Activated T-helper 1 cell treated with anti-CD3 and anti-CD28 coated beads, Interleukin-2, amount 50 U/mL, for 16 hours (primary cell): ENCODE measurements around the gene LIPG.
"Not testable (repeated sequence)": the region's sequence is repeated elsewhere in the genome, so short reads cannot be mapped to it uniquely, and the experiment has no call there.

Experiments
- DNase-seq, 2 donors: peaks; one replicate each; pipeline ENCODE4 v3.0.0-alpha.2; 2020; ENCODE audit warnings: low read depth in 1 of 2, low spot score in 1 of 2

Gene LIPG

DNA sequence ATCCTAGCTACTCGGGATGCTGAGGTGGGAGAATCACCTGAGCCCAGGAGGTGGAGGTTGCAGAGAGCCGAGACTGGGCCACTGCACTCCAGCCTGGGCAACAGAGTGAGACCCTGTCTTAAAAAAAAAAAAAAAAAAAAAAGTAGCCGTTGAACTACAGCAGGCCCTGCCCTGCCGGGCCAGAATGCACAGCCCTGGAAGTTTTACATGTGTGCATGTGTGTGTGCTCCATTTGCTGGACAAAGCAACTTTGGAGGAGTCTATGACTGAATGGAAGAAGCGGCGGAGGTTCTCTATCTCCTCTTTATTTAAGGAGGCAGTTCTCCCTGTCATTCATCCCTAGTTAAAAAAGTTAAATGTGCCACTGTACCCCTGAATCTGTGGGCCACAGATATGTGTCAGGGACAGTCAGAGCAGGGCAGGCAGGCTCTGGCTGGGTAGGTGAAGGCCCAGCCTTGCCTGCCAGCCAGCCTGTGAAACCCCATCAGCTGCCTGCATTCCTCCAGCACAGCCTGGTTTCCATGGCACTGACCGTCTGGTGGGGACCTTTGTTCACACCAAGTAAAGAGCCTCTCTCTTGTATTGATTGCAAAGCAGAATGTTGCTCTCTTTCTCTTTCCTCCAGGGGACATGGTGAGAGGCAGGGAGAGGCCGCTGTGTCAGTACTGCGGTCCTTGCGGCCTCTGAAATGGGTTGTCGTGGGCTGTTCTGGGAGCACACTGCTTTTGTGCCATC, 10.9 kb downstream of the LIPG start:
- DNase-seq, result no peak

DNA sequence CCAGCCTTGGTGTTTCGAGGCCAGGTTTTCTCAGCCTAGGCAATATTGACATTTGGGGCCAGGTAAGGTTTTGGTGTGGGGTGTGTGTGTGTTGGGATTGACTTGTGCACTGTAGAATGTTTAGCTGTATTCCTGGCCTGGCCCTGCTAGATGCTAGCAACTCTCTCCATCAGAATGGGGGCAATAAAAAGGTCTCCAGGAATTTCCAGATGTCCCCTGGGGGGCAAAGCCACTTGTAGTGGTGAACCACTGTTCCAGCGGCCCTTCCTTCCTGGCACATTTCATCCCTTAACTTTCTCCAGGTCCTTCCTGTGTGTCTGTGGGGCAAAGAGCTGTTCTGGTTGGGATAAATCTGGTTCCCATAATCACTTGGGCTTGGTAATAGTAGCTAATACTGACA, 12.0 kb downstream of the LIPG start:
- no peak for DNase-seq

DNA sequence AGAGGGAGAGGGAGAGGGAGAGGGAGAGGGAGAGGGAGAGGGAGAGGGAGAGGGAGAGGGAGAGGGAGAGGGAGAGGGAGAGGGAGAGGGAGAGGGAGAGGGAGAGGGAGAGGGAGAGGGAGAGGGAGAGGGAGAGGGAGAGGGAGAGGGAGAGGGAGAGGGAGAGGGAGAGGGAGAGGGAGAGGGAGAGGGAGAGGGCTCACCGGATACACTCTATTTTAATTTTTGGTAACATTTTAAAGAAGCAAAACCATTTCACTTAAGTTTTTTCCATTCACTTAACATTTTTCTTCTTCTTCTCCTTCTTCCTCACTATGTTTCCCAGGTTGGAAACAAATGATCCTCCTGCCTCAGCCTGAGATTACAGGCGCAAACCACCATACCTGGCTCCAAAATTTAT, 17.2 kb downstream of the LIPG start:
- DNase-seq, result not testable (repeated sequence)

DNA sequence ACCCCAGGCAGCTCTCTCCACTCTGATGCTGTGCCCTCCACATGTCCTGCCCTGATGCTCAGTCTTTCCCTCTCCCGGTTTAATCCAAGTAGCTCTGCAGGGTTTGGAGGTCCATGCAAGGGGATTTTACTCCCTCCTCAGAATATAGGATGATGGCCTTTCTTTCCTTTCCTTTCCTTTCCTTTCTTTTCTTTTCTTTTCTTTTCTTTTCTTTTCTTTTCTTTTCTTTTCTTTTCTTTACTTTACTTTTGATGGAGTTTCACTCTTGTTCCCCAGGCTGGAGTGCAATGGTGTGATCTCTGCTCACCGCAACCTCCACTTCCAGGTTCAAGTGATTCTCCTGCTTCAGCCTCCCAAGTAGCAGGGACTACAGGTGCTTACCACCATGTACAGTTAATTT, 17.7 kb downstream of the LIPG start:
- DNase-seq, result not testable (repeated sequence)

DNA sequence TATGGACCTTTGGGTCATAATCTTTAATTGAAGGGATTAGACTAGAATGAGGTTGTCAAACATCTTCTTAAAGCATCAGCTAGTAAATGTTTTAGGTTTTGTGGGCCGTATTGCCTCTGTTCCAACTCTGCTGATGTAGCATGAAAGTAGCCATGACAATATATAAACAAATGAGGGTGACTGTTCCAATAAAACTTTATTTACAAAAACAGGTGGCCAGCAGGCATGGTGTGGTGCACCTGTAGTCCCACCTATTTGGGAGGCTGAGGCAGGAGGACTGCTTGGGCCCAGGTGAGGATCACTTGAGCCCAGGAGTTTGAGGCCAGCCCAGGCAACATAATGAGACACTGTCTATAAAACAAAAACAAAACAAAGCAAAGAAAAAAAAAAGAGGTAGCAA, 18.4 kb downstream of the LIPG start:
- no peak for DNase-seq

DNA sequence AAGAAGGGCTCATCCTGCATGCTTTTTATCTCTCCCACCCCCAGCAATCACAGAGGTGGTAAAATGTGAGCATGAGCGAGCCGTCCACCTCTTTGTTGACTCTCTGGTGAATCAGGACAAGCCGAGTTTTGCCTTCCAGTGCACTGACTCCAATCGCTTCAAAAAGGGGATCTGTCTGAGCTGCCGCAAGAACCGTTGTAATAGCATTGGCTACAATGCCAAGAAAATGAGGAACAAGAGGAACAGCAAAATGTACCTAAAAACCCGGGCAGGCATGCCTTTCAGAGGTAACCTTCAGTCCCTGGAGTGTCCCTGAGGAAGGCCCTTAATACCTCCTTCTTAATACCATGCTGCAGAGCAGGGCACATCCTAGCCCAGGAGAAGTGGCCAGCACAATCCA, 19.5 kb downstream of the LIPG start:
- no peak for DNase-seq

DNA sequence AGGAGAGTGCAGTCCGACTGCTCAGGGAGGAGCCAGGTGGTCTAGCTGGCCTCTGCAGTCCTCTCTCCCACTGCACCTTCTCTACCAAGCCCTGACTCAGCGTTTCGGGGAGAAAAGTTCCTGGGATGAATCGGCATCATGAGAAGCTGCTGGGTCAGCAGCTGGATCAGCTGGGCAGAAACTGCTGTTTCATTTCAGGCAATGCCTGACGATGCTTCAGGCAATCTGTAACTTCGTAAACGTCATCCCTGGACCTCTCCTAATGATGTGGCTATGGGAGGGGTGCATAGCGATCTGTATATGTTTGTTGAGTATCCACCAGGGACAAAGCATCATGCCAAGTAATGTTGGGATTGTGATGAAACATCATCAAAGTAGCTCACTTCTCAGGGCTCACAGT, 20.7 kb downstream of the LIPG start:
- no peak for DNase-seq

DNA sequence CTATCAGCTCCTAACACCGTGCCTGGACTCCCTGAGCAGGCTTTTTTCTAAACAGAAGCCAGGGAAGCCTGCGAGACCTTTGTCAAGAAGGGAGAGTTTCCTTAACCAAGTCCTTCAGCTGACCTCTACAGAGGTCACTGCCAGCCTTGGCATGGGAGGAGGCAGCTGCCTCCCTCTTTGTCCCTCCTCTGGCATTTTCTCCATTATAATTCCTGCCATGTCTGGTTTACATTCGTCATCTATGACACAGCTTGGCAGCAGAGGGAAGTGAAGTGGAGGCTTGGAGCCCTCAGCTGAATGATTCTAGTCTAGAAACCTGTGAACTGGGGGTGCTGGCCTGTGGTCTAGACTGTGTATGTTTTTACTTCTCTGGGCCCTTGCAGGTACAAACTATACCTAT, 22.5 kb downstream of the LIPG start:
- DNase-seq, result no peak

DNA sequence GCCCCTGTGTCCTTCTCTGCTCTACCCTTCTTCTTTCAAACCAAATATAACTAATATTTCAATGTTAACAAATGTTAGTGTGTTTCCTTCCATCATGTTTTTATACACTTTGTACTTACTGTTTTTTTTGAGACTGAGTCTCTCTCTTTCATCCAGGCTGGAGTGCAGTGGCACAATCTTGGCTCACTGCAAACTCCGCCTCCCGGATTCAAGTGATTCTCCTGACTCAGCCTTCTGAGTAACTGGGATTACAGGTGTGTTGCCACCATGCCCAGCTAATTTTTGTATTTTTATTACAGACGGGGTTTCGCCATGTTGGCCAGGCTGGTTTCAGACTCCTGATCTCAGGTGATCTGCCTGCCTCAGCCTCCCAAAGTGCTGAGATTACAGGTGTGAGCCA, 23.1 kb downstream of the LIPG start:
- not testable (repeated sequence) for DNase-seq

DNA sequence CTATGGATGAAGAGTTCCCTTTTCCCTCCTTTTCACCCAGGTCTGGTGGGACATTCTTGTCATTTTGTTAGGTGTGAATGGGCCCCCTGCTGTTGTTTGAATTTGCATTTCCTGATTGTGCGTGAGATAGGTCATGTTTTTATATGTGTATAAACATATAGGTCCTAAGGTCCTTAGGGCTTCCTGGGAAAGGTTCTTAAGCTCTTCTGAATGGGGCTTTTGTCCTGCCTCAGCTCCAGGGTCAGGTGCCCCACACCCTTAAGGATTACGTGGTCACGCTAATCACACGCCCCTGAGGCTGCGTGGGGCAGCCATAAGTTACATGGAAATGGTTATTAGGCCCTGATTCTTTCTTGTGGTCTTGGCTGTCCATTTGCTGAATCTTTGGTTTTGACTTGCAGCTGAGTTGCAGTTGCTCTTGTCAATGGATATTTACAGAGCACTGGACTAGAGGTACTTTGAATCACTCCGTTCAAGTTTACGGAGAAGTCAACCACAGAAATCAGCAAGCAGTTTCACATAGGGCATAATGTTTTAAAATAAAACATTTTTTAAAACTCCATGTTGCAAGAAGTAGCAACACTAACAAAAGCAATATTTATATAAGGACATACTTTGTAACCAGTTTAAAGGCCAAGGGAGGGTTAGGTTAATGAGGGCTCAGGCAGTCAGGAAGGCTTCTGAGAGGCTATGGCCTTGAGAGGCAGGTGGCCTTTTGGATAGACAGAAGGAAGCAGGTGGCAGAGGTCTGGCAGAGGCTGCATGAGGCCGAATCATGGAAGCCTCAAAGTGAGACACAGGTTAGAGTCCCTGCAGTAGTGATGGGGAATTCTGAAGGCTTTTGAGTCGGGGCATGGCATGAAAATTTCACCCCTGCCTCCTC, 24.2 kb downstream of the LIPG start:
- no peak for DNase-seq

DNA sequence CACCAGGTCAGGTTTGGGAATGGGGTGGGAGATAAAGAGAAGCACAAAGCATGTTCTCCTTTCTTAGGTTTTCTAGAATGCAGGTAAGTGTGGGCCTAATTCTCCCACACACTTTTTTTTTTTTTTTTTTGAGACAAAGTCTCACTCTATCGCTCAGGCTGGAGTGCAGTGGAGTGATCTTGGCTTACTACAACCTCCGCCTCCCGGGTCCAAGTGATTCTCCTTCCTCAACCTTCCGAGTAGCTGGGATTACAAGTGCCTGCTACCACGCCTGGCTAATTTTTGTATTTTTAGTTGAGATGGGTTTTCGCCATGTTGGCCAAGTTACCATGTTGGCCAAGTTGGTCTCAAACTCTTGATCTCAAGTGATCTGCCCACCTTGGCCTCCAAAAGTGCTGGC, 26.3 kb downstream of the LIPG start:
- DNase-seq, result no peak

DNA sequence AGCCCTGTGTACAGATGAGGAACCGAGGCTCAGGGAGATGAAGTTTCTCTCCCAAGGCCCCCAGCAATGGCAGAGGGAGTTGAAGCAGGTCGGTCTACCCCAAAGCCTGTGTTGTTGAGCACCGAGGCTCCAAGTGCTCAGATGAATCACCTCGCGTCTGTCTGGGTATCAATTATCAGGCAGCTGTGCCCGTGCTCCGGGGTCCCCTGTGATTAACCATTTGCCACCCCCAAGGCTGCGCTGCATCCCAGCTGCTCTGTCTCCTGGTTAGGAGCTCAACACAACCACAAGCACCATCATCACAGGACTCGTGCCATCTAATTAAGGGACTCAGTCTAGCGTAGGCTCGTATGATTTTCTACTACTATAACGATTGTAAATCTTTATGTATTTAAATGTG, 27.1 kb downstream of the LIPG start:
- no peak for DNase-seq

DNA sequence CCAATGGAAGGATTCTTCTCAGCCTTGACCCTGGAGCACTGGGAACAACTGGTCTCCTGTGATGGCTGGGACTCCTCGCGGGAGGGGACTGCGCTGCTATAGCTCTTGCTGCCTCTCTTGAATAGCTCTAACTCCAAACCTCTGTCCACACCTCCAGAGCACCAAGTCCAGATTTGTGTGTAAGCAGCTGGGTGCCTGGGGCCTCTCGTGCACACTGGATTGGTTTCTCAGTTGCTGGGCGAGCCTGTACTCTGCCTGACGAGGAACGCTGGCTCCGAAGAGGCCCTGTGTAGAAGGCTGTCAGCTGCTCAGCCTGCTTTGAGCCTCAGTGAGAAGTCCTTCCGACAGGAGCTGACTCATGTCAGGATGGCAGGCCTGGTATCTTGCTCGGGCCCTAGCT, 28.8 kb downstream of the LIPG start:
- DNase-seq, result no peak

DNA sequence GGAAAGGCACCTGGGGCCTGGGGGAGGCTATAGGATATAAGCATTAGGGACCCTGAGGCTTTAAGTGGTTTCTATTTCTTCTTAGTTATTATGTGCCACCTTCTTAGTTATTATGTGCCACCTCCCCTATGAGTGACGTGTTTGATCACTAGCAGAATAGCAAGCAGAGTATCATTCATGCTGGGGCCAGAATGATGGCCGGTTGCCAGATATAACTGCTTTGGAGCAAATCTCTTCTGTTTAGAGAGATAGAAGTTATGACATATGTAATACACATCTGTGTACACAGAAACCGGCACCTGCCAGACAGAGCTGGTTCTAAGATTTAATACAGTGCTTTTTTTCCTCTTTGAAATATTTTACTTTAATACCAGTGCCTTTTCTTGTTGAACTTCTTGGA, 29.4 kb downstream of the LIPG start:
- DNase-seq, result no peak

DNA sequence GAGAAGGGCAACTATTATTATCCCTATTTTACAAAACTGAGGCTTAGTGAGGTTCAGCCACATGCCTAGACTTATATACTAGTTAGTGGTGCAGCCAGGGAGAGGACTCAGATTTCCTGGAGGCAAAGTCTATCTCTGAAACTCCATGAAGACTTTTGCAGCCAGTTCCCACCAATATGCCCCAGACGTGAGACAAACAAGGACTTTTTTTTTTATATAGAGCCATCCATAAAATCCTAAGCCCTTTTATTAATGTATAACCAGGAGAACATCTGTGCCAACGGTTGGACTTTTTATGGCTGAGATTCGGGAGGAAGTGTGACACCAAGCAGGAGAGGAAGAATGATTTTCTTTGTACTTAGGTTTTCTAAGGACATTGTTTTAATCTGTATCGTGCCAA, 29.9 kb downstream of the LIPG start:
- DNase-seq, result no peak

DNA sequence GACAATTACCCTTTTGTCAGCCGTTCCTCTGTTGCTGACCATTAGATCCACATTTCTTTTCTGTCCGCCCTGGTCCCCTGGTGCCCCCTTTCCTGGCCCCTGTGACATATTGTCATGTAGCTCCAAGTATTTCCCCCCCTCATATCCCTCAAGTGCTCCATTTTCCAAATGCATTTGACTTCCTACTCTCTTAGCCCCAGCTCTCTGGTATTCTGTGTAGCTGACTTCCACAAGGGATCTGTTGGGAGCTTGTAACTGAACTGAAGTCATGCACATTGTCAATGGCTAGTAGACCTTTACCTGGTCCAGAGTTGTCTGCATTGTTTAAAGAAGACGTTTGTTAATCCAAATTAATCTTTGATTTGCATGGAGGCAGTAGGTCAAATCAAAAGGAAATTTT, 34.8 kb downstream of the LIPG start:
- DNase-seq, result no peak

DNA sequence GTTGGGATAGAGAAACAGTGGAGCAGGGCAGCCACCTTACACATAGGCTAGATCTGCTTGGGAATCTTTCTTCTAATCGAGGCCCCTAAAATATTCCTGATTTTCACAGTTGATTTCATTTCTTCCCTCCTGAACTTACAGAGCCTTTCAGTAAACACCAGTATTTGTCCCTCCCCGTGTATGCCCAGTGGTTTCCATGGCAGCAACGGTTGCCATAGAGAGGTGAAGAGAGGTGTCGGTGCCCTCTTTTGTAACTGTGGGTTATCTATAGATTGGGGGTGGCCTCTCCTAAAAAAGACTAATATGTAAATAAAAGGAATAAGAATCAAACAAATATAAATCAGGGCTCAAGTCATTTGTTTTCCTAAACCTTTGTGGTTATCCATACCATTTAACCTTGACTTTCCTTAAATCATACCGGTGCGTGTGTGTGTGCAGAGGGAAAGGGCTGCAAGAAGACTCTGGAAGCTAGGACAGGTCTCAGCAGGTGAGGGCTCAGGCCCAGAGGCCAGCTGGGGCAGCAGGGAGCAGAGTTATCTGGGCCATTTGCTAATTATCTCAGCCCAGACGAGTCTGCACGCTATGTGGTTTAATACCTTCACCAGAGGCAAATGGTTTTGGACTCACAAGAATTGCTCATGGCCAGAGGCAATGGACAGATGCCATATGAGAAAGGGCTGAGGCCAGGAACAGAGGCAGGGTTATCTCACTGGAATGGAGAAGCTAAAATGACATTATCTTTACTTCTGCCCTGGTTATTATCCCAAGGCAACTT, 35.5 kb downstream of the LIPG start:
- DNase-seq, result no peak

DNA sequence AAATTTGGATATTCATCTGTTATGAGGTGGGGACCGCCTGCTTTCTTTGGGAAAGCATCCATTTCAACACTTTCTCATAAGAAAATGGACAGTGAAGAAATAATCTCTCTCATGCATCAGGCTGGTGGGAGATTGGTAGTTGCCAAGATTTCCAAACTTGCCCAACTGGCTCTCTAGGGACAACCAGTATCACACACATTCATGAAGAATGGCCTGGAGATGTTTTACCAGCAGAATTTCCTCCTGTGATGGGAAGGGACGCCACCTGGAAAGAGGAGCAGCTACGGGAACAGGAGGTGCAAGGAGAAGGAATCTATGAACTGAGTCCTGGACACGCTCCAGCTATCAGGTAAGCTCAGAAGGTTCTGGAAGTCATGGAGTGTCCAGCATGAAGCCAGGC, 39.4 kb downstream of the LIPG start:
- DNase-seq, result no peak

DNA sequence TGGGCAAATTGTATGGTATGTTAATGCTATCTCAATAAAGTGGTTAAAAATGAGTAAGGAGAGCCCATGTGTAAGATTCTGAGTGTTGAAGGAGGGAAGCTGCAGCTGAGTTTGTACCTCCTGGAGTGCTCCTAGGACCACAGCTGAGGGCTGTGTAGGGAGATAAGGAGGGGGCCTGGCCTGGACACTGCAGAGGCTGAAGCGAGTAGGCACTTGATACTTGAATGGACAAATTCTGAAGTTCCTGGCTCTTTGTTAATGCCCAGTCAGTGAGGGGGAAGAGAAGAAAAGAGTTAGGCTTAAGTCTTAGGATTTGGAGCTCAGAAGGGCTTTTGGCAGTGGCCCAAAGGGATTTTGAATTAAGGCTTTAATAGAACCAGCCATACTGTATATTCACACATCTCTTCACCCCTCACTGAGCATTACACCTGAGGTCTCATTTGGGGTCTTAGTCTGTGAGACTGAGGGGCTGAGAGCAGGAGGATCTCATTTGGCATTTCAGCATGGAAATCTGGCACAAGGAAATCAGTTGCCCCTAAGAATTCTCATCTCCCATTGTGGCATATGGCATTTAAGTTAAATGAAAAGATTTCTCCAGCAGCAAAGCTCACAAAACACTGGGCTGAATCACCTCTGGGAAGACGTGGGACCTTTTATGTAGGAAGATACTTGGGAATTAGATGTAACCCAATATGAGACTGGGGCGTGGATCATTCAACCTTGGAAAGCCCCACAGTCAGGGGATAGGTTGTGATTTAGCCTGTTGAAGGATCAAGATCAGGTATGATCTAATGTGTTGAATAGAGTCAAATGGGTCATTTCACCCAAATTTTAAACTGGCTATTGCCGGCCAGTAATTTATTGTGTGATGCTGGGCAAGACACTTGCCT, 46.8 kb downstream of the LIPG start:
- no peak for DNase-seq

DNA sequence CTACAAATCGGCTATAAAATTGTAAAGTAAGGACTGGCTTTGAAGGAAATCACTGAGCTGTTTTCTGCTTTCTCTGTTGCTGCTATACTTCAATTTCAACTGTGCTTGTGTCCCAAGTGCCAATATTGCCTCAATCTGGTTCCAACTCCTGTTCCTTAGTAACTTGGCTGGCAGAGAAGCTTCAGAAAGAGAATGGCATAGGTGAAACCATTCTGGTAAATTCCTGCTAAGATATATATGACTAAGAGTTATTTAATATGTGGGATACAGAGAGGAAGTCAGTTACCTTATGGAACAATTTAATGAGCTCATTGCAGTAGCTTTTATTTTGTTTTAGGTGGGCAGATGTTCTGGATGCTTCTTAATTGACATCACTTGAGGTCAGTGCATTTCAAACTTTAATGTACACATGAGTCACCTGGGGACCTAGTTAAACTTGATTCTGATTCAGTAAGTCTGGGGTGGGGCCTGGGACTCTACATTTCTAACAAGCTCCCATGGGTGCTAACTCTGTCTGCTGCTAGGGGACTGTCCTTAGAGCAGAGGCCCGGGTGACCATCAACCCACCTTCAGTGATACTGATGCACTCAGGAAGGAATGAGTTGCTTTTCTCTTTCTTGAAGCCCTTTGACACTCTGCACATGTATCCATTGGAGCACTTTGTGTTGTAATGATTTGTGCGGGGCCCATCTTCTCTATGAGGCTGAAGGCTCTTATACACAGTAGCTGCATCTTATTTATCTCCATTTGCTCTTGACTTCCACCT, 47.6 kb downstream of the LIPG start:
- DNase-seq, result no peak
